ENCODE measurements around the gene FBXO27.

Gene FBXO27

GRCh38 chr19:38985262-38985661 is 47.1 kb downstream of the FBXO27 start:
- no peak for DNase-seq

- DNase-seq, result no peak
Observed at GRCh38 chr19:38980583-38981374, 51.6 kb downstream of the FBXO27 start.

GRCh38 chr19:38979812-38980211 is 52.5 kb downstream of the FBXO27 start:
- no peak for DNase-seq

- DNase-seq, result no peak
Observed at GRCh38 chr19:38978326-38978689, 54.0 kb downstream of the FBXO27 start.

- DNase-seq, result peak; percentile 2 to 19 (median 4)
Observed at GRCh38 chr19:38977445-38978325, 54.7 kb downstream of the FBXO27 start.

DNA sequence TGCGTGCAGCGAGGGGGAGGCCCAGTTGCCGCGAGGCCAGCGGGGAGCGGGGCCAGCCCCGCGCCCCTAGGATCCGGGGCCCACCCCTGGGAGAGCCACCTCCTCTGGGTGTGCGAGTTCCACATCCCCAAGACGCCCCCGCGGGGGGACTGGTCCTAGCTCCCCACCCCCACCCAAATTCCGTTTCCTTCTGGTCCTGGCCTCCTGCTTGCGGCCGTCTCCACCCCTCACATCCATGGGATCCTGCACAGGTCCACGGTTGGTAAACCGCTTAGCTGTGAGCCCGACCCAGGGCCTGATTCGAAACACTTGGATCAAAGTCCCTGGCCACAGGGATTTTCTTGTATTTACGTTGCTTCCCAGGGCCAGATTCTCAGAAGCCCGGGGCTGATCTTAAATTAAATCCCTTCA is 56.5 kb downstream of the FBXO27 start:
- DNase-seq, result no peak

GRCh38 chr19:38975214-38975860 is 57.0 kb downstream of the FBXO27 start, which contains the start of gene FBXO17:
Gene FBXO17 (minus strand): TSS chr19:38975742. CDS start chr19:38950319, 25,423 bp downstream.
- DNase-seq, result peak in 1 of 3 donors; percentile 13

DNA sequence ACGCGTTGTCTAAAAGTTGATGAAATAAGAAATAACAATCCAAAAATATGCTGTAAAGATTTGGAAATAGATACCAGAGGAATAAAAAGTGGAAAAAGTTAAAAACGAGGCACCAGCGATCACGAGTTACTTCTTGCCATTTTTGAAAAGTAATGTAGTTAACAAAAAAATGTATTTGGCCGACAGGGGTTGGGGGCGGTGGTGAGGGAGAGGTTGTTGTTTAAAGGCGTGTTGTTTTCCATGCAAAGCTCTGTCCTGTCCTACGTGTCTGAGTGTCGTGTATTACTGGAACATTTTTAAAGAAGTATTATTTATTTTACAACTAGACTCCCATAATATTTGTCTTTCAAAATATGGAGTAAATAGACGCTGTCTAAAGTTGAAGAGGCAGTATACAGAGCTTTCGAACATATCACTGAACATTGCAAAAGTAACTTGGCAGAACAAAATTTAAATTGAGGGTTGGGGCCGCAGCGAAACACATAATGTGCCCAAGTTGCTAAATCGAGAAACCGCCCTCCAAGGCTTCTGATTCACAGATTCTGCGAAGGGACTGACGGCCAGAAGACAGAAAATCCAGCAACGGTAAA is 57.6 kb downstream of the FBXO27 start:
- DNase-seq, result no peak
